ENCODE results near the gene DEAF1. TPM values are rescaled to one million over a fixed set of nuclear protein-coding genes. Genes with fewer than 3 reads are reported as not detected.

The DEAF1 gene
- total and polyA plus RNA-seq, 2 donors (not counting 1 experiment from before 2014, with no cell fraction given), result 9.7 to 38.3 TPM

- no peaks in the 10 kb centered on the region for H3K79me2 ChIP-seq (ENCODE audit: control insufficient read depth, insufficient read depth, low read length)
- H3K9me3 ChIP-seq (ENCODE audit: control insufficient read depth, insufficient read depth, low read depth, low read length), result no peaks in the 10 kb centered on the region
- H3K9ac ChIP-seq (ENCODE audit: insufficient read depth, low read length), result no peak overlapping the region
- no peaks in the 10 kb centered on the region for H3K27me3 ChIP-seq (ENCODE audit: control insufficient read depth, insufficient read depth, low read length)
- no peak for DNase-seq (ENCODE audit: low read depth in 2 of 2)
- H3K4me1 ChIP-seq (ENCODE audit: control insufficient read depth, extremely low read depth, insufficient read depth, low read length), result peaks cover 2% of the 10 kb centered on the region
- no peaks in the 10 kb centered on the region for H3K36me3 ChIP-seq (ENCODE audit: control insufficient read depth, insufficient read depth, low read length)
- no peak overlapping the region for H3K27ac ChIP-seq (ENCODE audit: insufficient read depth, low read length)
- no peak overlapping the region for H3K4me2 ChIP-seq (ENCODE audit: extremely low read depth, insufficient read depth, low read length)
- no peaks in the 10 kb centered on the region for H4K20me1 ChIP-seq (ENCODE audit: control insufficient read depth, extremely low read depth, insufficient read depth, low read length)
- H3K4me3 ChIP-seq (replicated peaks in 1 of 4; ENCODE audit: control extremely low read depth in 1 of 4, insufficient read depth in 1 of 4, low read depth in 3 of 4, low read length in 4 of 4), result no peak overlapping the region
- TF ChIP-seq, protein P1, sequence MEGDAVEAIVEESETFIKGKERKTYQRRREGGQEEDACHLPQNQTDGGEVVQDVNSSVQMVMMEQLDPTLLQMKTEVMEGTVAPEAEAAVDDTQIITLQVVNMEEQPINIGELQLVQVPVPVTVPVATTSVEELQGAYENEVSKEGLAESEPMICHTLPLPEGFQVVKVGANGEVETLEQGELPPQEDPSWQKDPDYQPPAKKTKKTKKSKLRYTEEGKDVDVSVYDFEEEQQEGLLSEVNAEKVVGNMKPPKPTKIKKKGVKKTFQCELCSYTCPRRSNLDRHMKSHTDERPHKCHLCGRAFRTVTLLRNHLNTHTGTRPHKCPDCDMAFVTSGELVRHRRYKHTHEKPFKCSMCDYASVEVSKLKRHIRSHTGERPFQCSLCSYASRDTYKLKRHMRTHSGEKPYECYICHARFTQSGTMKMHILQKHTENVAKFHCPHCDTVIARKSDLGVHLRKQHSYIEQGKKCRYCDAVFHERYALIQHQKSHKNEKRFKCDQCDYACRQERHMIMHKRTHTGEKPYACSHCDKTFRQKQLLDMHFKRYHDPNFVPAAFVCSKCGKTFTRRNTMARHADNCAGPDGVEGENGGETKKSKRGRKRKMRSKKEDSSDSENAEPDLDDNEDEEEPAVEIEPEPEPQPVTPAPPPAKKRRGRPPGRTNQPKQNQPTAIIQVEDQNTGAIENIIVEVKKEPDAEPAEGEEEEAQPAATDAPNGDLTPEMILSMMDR (conservative IDR thresholded peaks at IDR 0.05 in 1 of 2, IDR thresholded peaks at IDR 0.05 in 1 of 2; ENCODE audit: low read depth in 1 of 2, low read length in 2 of 2), result no peak
- TF ChIP-seq EZH2 (IDR thresholded peaks at IDR 0.05; ENCODE audit: low read length, missing control alignments), result no peak
- H2AFZ ChIP-seq (ENCODE audit: low read length), result no peak overlapping the region
Observed at GRCh38 chr11:623349-623869, 71.6 kb downstream of the DEAF1 start.

DNA sequence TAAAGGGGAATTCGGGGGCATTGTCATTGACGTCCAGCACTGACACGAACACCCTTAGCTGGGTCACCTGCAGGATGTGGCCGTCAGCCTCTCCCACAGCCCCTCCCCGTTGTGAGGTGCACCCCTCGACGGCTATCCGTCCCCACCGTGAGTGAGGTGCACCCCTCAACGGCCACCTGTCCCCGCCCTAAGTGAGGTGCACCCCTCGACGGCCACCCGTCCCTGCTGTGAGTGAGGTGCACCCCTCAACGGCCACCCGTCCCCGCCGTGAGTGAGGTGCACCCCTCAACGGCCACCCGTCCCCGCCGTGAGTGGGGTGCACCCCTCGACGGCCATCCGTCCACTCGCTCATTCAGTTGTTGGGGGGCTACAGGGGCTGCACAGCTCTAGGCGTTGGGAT lies 73.2 kb downstream of the DEAF1 start:
- TF ChIP-seq EZH2 (IDR thresholded peaks at IDR 0.05; ENCODE audit: low read length, missing control alignments), result no peak
- TF ChIP-seq, protein P1 (conservative IDR thresholded peaks at IDR 0.05 in 1 of 2, IDR thresholded peaks at IDR 0.05 in 1 of 2; ENCODE audit: low read depth in 1 of 2, low read length in 2 of 2), result no peak
- H3K4me1 ChIP-seq (ENCODE audit: control insufficient read depth, extremely low read depth, insufficient read depth, low read length), result no peaks in the 10 kb centered on the region
- no peaks in the 10 kb centered on the region for H3K9me3 ChIP-seq (ENCODE audit: control insufficient read depth, insufficient read depth, low read depth, low read length)
- H3K9ac ChIP-seq (ENCODE audit: insufficient read depth, low read length), result no peak overlapping the region
- no peaks in the 10 kb centered on the region for H4K20me1 ChIP-seq (ENCODE audit: control insufficient read depth, extremely low read depth, insufficient read depth, low read length)
- H3K36me3 ChIP-seq (ENCODE audit: control insufficient read depth, insufficient read depth, low read length), result peaks cover 4% of the 10 kb centered on the region
- H3K27ac ChIP-seq (ENCODE audit: insufficient read depth, low read length), result no peak overlapping the region
- H3K79me2 ChIP-seq (ENCODE audit: control insufficient read depth, insufficient read depth, low read length), result no peaks in the 10 kb centered on the region
- no peak for DNase-seq (ENCODE audit: low read depth in 2 of 2)
- H3K27me3 ChIP-seq (ENCODE audit: control insufficient read depth, insufficient read depth, low read length), result no peaks in the 10 kb centered on the region
- H3K4me2 ChIP-seq (ENCODE audit: extremely low read depth, insufficient read depth, low read length), result no peak overlapping the region
- H3K4me3 ChIP-seq (replicated peaks in 1 of 4; ENCODE audit: control extremely low read depth in 1 of 4, insufficient read depth in 1 of 4, low read depth in 3 of 4, low read length in 4 of 4), result no peak overlapping the region
- H2AFZ ChIP-seq (ENCODE audit: low read length), result no peak overlapping the region

DNA sequence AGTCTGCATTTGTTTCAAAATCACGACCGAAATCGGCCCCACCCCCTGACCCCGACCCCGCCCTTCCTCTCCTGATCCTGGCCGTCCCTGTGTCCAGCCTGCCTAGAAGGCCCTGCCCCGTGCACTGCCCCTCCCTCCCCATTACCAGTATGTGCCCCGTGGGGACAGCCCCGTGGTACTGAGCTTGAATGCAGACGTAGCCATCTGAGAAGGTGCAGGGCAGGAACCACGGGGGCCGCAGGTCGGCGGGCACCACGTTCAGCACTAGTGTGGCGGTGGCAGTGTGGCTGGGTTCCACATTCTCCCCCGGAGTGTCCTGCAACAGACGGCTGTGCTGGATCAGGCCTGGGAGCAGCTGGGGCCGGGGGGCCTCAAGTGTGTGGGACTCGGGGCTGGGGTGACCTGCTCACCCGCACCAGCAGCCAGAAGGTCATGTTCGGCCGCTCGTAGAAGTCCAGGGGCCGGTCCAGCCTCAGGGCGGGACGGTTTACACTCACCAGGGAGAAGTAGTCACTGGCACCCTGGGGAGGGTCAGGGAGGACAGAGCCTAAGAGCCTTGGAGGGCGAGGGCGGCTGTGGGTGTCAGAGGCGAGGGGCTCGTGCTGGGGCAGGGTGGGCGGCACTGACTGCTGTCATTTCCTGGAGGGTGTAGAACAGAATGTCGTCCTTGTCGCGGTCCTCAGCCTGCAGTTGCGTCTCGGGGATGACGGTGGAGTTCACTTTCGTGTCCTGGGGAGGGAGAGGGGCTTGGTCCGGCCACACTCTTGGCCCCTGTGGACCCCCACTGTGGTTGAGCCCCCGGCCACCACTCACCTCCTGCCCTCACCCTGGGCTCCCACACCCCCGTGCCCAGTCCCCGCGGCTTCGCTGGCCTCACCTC lies 73.8 kb downstream of the DEAF1 start:
- Histone ChIP-seq H3K4me2 (ENCODE audit: extremely low read depth, insufficient read depth, low read length) (no peak overlapping the region), H3K4me3 (replicated peaks in 1 of 4; ENCODE audit: control extremely low read depth in 1 of 4, insufficient read depth in 1 of 4, low read depth in 3 of 4, low read length in 4 of 4) (no peak overlapping the region), H3K4me1 (ENCODE audit: control insufficient read depth, extremely low read depth, insufficient read depth, low read length) (no peaks in the 10 kb centered on the region), H2AFZ (ENCODE audit: low read length) (no peak overlapping the region), H3K9me3 (ENCODE audit: control insufficient read depth, insufficient read depth, low read depth, low read length) (no peaks in the 10 kb centered on the region), H3K79me2 (ENCODE audit: control insufficient read depth, insufficient read depth, low read length) (no peaks in the 10 kb centered on the region), H3K27ac (ENCODE audit: insufficient read depth, low read length) (no peak overlapping the region), H3K27me3 (ENCODE audit: control insufficient read depth, insufficient read depth, low read length) (no peaks in the 10 kb centered on the region), H3K9ac (ENCODE audit: insufficient read depth, low read length) (no peak overlapping the region), H4K20me1 (ENCODE audit: control insufficient read depth, extremely low read depth, insufficient read depth, low read length) (no peaks in the 10 kb centered on the region), H3K36me3 (ENCODE audit: control insufficient read depth, insufficient read depth, low read length) (peaks cover 7% of the 10 kb centered on the region)
- DNase-seq (ENCODE audit: low read depth in 2 of 2), result no peak
- no peak for TF ChIP-seq EZH2 (IDR thresholded peaks at IDR 0.05; ENCODE audit: low read length, missing control alignments)
- TF ChIP-seq, protein P1 (conservative IDR thresholded peaks at IDR 0.05 in 1 of 2, IDR thresholded peaks at IDR 0.05 in 1 of 2; ENCODE audit: low read depth in 1 of 2, low read length in 2 of 2), result no peak

Data from fibroblast of lung (primary cell).